HepG2 (cell line): Measurements from ENCODE around the gene DNAJC18. TPM values are rescaled to one million over a fixed set of nuclear protein-coding genes. Genes with fewer than 3 reads are reported as not detected.

Source experiments
- BHLHE40 ChIP-seq: IDR thresholded peaks from 2 replicates; pipeline ENCODE4 v1.6.1; 2011; ENCODE audit warnings: low read length, improper control_type of control experiment
- BRD4 ChIP-seq: sonication (generic); formaldehyde crosslinking; IDR thresholded peaks from 2 replicates; pipeline ENCODE4 v1.4.0; 2020; ENCODE audit warnings: missing genetic modification reagents
- EP300 ChIP-seq, 3 experiments: sonication (generic) in 1 of 3; formaldehyde crosslinking in 1 of 3; IDR thresholded peaks; 2 replicates each; pipeline versions ENCODE4 v1.5.1 to v1.6.1; 2011 to 2020; ENCODE audit warnings: low read depth in 2 of 3, low read length in 2 of 3, borderline replicate concordance in 1 of 3, improper control_type of control experiment in 1 of 3, mild to moderate bottlenecking in 1 of 3, missing genetic modification reagents in 1 of 3, moderate library complexity in 1 of 3
- FLYWCH1 ChIP-seq: sonication (generic); formaldehyde crosslinking; IDR thresholded peaks from 2 replicates; pipeline ENCODE4 v1.8.1; 2023; ENCODE audit warnings: mild to moderate bottlenecking, missing genetic modification reagents
- GLMP ChIP-seq: sonication (generic); formaldehyde crosslinking; IDR thresholded peaks from 2 replicates; pipeline ENCODE4 v1.9.0; 2021; ENCODE audit warnings: missing genetic modification reagents, mild to moderate bottlenecking, borderline replicate concordance
- JUND ChIP-seq: sonication (generic); formaldehyde crosslinking; IDR thresholded peaks from 2 replicates; pipeline ENCODE4 v1.8.0; 2022; ENCODE audit warnings: mild to moderate bottlenecking, missing genetic modification reagents
- KDM4B ChIP-seq: sonication (generic); formaldehyde crosslinking; IDR thresholded peaks from 2 replicates; pipeline ENCODE4 v1.4.0; 2020; ENCODE audit warnings: missing genetic modification reagents
- MXD3 ChIP-seq: IDR thresholded peaks from 2 replicates; pipeline ENCODE4 v1.6.1; 2016; ENCODE audit warnings: mild to moderate bottlenecking, missing biosample characterization, missing genetic modification reagents
- MXD4 ChIP-seq: IDR thresholded peaks from 2 replicates; pipeline ENCODE4 v1.6.1; 2016; ENCODE audit warnings: mild to moderate bottlenecking, missing biosample characterization, missing genetic modification reagents
- NCOA5 ChIP-seq: sonication (generic); formaldehyde crosslinking; IDR thresholded peaks from 2 replicates; pipeline ENCODE4 v1.4.0; 2020; ENCODE audit warnings: missing genetic modification reagents
- PLRG1 ChIP-seq: fragments of 450-650 bp; conservative IDR thresholded peaks from 2 replicates; pipeline ENCODE4 v1.6.1; 2016
- RARG ChIP-seq: sonication (generic); formaldehyde crosslinking; IDR thresholded peaks from 2 replicates; pipeline ENCODE4 v1.4.0; 2020; ENCODE audit warnings: low read depth, mild to moderate bottlenecking, missing genetic modification reagents
- SP2 ChIP-seq: sonication (generic); formaldehyde crosslinking; IDR thresholded peaks from 2 replicates; pipeline ENCODE4 v1.5.1; 2020; ENCODE audit warnings: mild to moderate bottlenecking, missing genetic modification reagents
- TERF1 ChIP-seq: sonication (generic); formaldehyde crosslinking; IDR thresholded peaks from 2 replicates; pipeline ENCODE4 v1.8.0; 2022; ENCODE audit warnings: mild to moderate bottlenecking, missing genetic modification reagents, moderate library complexity
- TRAFD1 ChIP-seq: sonication (generic); formaldehyde crosslinking; IDR thresholded peaks from 2 replicates; pipeline ENCODE4 v1.5.1; 2020; ENCODE audit warnings: missing genetic modification reagents, mild to moderate bottlenecking, borderline replicate concordance
- ZBTB10 ChIP-seq: sonication (generic); formaldehyde crosslinking; IDR thresholded peaks from 2 replicates; pipeline ENCODE4 v1.4.0; 2020; ENCODE audit warnings: missing genetic modification reagents, borderline replicate concordance
- ZNF510 ChIP-seq: sonication (generic); formaldehyde crosslinking; IDR thresholded peaks from 2 replicates; pipeline ENCODE4 v1.4.0; 2020; ENCODE audit warnings: low read depth, mild to moderate bottlenecking, missing genetic modification reagents
- ZNF530 ChIP-seq: sonication (generic); formaldehyde crosslinking; IDR thresholded peaks from 2 replicates; pipeline ENCODE4 v1.5.0; 2020; ENCODE audit warnings: low read depth, mild to moderate bottlenecking, missing genetic modification reagents
- ZNF678 ChIP-seq: sonication (generic); formaldehyde crosslinking; IDR thresholded peaks from 2 replicates; pipeline ENCODE4 v1.4.0; 2020; ENCODE audit warnings: mild to moderate bottlenecking, missing genetic modification reagents
- ZNF704 ChIP-seq: sonication (generic); formaldehyde crosslinking; IDR thresholded peaks from 2 replicates; pipeline ENCODE4 v1.8.1; 2023; ENCODE audit warnings: mild to moderate bottlenecking, inconsistent platforms, moderate library complexity, missing genetic modification reagents, borderline replicate concordance
- polyA plus RNA-seq, 8 experiments: library from polyadenylated mRNA; depleted of rRNA in 3 of 8; stranded (reverse) in 7 of 8; unstranded in 1 of 8; fragments of >200 nt; fragmentation: Illumina TruSeq in 4 of 8; extraction: Trizol in 4 of 8; gene quantifications; 2 replicates each; pipeline versions ENCODE4 v1.2.1 to v1.2.3, GENCODE V29; 2011 to 2016; ENCODE audit warnings: low read depth in 4 of 8, missing spikeins in 1 of 8, mixed read lengths in 1 of 8; ENCODE audit not compliant: insufficient read depth in 1 of 8
- total RNA-seq, 5 experiments: library from RNA; depleted of rRNA; stranded (reverse); fragments of >200 nt; fragmentation: Illumina TruSeq; extraction: Trizol; gene quantifications; 2 replicates each; pipeline ENCODE4 v1.2.3, GENCODE V29; 2016; ENCODE audit warnings: low read depth in 1 of 5

The DNAJC18 gene
- total and polyA plus RNA-seq, 2 of the 13 experiments (the other 11 are each of a cell fraction or from before 2014, with no cell fraction given), result 6.5 to 6.6 TPM

GRCh38 chr5:139439013-139439903, at the start of gene DNAJC18 (continued):
- no peak for TF ChIP-seq RARG (CRISPR knock-in tag)
- TF ChIP-seq JUND (CRISPR knock-in tag), result no peak
- no peak for TF ChIP-seq ZBTB10 (CRISPR knock-in tag)
- no peak for TF ChIP-seq SP2
- TF ChIP-seq GLMP (CRISPR knock-in tag), result no peak
- TF ChIP-seq FLYWCH1, result no peak
- no peak for TF ChIP-seq PLRG1
- 0 out of 2 replicates have a peak, but pooled peaks have one; percentile 39 for TF ChIP-seq MXD4 (CRISPR knock-in tag)
- no peak for TF ChIP-seq ZNF704
- TF ChIP-seq KDM4B (CRISPR knock-in tag), result no peak
- no peak for TF ChIP-seq NCOA5 (CRISPR knock-in tag)
- no peak for TF ChIP-seq BHLHE40
- TF ChIP-seq ZNF678 (CRISPR knock-in tag), result no peak
- TF ChIP-seq ZNF510 (CRISPR knock-in tag), result no peak
- no peak for TF ChIP-seq ZNF530 (CRISPR knock-in tag)
- 0 out of 2 replicates have a peak, but pooled peaks have one; percentile 20 for TF ChIP-seq MXD3 (CRISPR knock-in tag)
- no peak for TF ChIP-seq TERF1 (CRISPR knock-in tag)
- TF ChIP-seq EP300 (IDR thresholded peaks at IDR 0.05; ENCODE audit: low read depth in 2 of 2, low read length in 2 of 2), result no peak
- TF ChIP-seq EP300 (CRISPR knock-in tag; IDR thresholded peaks at IDR 0.05; ENCODE audit: borderline replicate concordance), result no peak
- TF ChIP-seq BRD4 (CRISPR knock-in tag), result no peak
- no peak for TF ChIP-seq TRAFD1 (CRISPR knock-in tag)
